EL (cell line): ENCODE data around the gene MAPK6.

ENCODE experiments used
- DNase-seq: peaks from one replicate; pipeline ENCODE4 v3.0.0-alpha.2; 2016

Gene MAPK6

DNA sequence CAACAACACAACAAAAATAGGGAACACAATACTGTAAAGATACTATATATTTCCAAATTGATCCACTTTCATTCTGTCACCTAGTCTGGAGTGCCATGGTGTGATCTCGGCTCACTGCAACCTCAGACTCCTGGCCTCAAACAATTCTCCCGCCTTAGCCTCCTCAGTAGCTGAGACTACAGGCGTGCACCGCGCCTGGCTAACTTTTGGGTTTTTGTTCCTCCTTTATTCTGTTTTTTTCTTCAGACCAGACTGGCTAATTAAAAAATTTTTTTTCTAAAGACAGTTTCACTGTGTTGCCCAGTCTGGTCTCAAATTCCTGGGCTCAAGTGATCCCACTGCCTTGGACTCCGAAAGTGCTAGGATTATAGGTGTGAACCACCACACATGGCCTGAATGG lies 88.2 kb downstream of the MAPK6 start:
- no peak for DNase-seq

DNA sequence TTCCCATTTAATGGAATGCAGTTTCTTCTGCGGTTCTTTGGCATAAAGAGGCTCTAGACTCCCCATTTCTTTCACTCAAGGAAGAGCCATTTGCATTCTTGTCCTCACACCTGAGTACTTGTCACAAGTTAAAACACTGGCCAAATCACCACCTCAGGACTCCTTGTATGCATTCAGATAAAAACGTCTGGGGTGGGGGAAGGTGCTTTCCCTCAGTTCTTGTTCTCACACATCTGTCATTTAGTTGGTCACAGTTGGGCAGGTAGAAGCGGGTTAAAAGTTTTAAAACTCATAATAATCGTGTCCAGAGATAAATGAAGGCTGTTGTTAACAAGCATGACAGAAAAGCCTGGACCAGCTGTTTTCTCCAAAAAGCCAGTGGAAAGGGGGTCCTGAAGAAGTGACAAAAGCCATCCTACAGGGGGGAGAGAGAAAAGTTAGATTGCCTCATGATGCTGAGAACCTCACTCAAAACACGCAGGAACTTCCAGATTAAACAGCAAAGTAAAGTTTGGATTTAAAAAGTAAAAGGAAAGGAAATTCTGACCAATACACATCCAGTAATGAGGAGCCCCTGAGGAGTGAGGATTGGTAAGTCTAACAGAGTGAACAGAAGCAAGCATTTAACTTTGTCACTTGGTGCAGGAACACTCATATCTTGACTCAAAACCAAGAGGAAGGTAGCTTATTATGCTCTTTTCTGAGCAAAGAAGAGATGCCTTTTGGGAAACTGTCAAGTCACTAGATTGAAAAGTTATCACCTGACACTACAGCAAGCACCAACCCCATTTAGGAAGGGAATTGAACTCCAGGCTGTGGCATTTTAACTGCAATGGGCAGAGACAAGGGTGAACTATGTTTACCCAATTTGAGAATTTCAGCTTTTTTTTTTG lies 90.8 kb downstream of the MAPK6 start:
- no peak for DNase-seq

DNA sequence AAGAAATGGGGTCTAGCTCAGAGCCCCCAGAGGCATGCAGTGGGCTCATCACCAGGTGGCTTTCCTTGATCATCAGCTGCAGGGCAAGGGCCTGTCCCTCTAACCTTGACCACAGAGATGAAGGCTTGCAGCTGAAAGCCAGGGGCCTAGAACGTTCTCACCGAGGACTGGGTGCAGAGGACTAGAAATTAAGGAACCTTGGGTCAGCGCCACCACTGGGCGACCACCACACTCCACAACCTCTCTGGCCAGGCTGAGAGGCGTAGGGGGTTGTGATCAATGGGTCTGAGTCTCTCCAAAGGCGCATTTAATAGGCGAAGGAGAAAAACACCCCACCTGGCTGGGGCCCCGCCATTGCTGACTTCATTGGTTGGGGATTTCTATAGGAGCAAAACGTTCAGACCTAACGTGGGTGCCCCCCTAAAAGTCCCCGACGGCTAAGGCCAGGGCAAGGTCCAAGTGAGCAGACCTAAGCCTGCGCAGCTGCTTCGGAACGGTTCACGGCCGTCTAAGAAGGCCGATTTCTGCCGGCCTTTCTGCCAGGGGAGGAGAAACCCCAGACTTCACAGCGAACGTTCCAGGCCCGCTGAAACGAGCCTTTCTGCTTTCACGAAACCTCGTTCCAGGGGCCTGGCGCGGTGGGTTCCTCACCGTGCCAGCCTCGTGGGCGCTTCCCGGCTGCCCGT lies 92.6 kb downstream of the MAPK6 start:
- no peak for DNase-seq

DNA sequence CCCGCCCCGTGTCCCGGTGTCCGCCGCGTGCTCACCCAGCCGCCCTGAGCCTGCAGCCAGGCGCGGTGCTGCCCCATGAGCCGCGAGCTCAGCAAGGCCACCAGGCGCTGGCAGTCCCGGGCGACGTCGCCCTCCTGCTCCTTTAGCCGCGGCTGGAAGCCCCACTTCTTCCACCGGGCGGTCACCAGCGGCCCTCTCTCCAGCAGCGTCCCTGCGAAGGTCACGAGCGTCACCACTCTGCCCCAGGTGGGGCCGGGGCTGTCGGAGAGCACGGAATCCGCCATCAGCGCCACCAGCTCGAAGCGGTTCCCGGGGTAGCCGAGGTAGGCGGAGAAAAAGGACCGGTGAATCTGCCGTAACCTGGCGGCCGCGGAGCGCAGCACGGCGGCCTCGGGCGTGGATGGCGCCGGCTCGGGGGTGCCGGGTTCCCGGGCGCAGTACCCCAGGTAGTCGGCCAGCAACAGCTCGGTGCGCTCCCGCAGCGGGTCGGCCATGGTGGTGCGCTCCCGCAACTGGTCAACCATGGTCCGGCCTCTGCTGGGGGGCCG lies 93.3 kb downstream of the MAPK6 start:
- DNase-seq: peak; percentile 19

DNA sequence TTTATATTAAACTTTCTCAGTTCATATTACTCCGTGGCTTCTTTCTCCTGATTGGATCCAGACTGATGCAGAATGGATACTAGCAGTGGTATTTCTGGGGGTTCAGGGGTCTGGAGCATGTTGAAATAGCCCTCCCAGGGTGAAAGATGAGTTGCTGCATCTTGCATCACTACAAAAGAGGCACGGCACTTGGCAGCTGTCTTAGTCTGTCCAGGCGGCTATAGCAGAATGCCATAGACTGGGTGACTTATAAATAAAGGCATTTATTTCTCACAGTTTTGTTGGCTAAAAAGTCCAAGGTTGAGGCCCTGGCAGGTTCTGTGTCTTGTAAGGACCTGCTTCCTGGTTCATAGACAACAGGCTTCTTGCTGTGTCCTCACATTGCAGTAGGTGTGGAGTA lies 94.2 kb downstream of the MAPK6 start:
- no peak for DNase-seq

DNA sequence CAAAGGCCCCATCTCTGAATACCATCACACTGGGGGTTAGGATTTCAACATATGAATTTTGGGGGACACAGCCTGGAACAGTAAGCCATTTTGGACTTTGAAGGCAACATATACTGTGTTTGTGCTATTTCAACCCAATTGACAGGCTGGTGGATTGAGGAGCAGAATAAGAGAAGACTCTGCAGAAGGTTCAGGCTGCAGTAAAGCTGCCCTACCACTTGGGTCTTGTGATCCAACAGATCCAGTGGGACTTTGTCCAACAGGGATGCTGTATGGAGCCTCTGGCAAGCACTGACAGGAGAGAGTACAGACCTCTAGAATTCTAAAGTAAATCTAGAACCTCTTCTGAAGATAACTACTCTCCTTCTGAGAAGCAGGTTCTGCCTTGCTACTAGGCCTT lies 94.7 kb downstream of the MAPK6 start:
- no peak for DNase-seq

DNA sequence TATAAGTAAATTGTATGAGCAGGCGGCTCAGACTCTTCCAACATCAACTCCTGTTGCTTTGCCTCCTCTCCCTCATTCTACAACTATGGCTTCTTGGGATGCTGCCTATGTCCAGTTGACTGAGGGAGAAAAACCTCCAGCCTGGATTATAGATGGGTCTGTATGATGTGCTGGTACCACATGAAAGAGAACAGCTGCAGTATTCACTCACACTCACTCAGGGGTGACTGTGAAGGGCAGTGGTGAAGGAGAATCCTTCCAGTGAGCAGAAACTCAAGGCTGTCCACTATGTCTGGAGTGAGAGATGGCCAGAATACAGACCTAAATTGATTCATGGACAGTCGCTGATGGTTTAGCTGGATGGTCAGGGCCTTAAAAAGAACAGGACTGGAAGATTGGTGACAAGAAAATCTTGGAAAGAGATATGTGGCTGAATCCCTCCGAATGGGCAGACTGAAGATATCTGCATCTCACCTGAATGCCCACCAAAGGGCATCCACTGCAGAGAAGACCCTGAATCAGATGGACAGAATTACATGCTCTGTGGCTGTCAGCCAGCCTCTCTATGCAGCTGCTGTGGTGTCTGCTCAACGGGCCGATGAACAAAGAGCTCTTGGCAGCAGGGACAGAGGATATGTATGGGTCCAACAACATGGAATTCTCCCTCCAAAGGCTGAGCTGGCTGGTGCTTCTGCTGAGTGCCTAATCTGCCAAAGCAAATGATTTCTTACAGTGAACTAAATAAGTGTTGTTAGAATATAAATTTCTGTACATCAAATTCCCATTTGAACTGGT lies 95.4 kb downstream of the MAPK6 start:
- no peak for DNase-seq

DNA sequence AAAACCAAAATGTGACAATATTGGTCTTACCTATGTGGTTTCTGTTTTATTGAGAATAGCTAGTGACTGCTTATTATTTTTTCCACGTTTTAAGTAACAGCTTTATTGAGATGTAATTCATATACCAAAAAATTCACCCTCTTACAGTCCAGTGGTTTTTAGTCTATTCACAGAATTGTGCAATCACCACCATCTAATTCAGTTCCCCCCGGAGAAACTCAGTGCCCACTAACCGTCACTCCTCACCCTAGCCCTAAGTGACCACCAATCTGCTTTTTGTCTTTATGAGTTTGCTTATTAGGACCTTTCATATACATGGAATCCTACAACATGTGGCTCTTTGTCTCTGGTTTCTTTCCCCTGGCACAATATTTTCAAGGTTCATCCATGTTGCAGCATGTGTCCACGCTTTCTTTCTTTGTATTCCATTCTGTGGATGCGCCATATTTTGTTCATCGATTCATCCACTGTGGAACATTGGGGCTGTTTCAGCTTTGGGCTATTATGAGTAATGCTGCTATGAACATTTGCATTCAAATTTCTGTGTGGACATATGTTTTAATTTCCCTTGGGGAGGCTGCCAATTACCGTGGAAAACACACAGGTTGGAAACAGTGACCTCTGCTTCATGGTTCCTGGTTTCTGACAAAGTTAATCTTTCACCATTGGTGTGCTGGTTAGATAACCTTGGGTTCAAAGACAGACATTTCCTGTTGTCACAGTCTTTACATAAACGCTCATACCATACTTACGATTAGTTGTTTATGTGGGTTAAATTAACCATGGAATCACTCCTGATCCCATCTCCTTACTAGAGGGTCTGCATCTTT lies 96.8 kb downstream of the MAPK6 start:
- no peak for DNase-seq
